SK-N-SH treated with all-trans-retinoic acid at 6 μM for 48 hours (cell line): Measurements from ENCODE around the gene USP13.

ENCODE experiments used
- BACH2 ChIP-seq: fragments of 250-450 bp; sonication (Bioruptor Pico); IDR thresholded peaks from 2 replicates; pipeline ENCODE4 v1.9.0; 2021; ENCODE audit warnings: mild to moderate bottlenecking, borderline replicate concordance
- CREB5 ChIP-seq: fragments of 250-450 bp; sonication (Bioruptor Pico); IDR thresholded peaks from 2 replicates; pipeline ENCODE4 v1.5.1; 2020; ENCODE audit warnings: low read depth, mild to moderate bottlenecking, moderate library complexity
- CSDC2 ChIP-seq: fragments of 250-450 bp; sonication (Bioruptor Pico); IDR thresholded peaks from 2 replicates; pipeline ENCODE4 v1.5.0; 2020; ENCODE audit warnings: mild to moderate bottlenecking, moderate library complexity
- GLIS3 ChIP-seq: fragments of 250-450 bp; sonication (Bioruptor Pico); IDR thresholded peaks from 2 replicates; pipeline ENCODE4 v1.5.0; 2020; ENCODE audit warnings: mild to moderate bottlenecking, moderate library complexity
- ISL1 ChIP-seq: fragments of 250-450 bp; sonication (Bioruptor Pico); IDR thresholded peaks from 2 replicates; pipeline ENCODE4 v2.1.2; 2022; ENCODE audit warnings: mild to moderate bottlenecking, moderate library complexity
- OSR1 ChIP-seq: fragments of 250-450 bp; sonication (Bioruptor Pico); IDR thresholded peaks from 2 replicates; pipeline ENCODE4 v1.8.0; 2022; ENCODE audit warnings: moderate library complexity, mild to moderate bottlenecking, inconsistent platforms
- PPARA ChIP-seq: fragments of 250-450 bp; sonication (Bioruptor Pico); IDR thresholded peaks from 2 replicates; pipeline ENCODE4 v1.5.0; 2020; ENCODE audit warnings: mild to moderate bottlenecking, borderline replicate concordance
- RARB ChIP-seq: fragments of 250-450 bp; sonication (Bioruptor Pico); IDR thresholded peaks from 2 replicates; pipeline ENCODE4 v1.8.0; 2021; ENCODE audit warnings: mild to moderate bottlenecking, moderate library complexity
- SNAI2 ChIP-seq: fragments of 250-450 bp; sonication (Bioruptor Pico); IDR thresholded peaks from 2 replicates; pipeline ENCODE4 v1.5.0; 2020; ENCODE audit warnings: mild to moderate bottlenecking, moderate library complexity
- ZFP3 ChIP-seq: fragments of 250-450 bp; sonication (Bioruptor Pico); IDR thresholded peaks from 2 replicates; pipeline ENCODE4 v1.5.0; 2020; ENCODE audit warnings: mild to moderate bottlenecking, moderate library complexity
- TF ChIP-seq, protein P1 (sequence below): fragments of 250-450 bp; sonication (Bioruptor Pico); IDR thresholded peaks from 2 replicates; pipeline ENCODE4 v1.8.0; 2020; ENCODE audit warnings: mild to moderate bottlenecking, moderate library complexity, borderline replicate concordance

DNA sequence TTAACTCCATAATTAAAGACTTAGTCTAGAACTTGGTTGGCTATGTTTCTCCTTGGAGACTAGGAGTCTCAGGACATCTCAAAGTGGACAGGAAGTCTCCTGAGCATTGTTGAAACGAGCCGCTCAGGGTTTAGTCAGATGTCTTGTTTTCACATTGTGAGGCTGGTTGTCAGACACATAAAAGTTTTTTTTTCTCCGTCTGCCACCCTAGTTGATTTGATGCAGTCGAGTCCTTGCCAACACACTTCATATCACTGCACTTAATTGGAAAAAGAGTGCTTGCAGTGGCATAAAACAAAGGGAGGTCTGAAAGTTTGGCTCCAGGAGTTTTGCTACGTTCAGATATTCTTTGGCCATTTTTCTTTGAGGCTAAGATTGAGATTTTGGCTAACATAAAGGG is 92.9 kb downstream of the USP13 start:
- TF ChIP-seq RARB (CRISPR knock-in tag) (no peak), GLIS3 (CRISPR knock-in tag) (no peak), SNAI2 (no peak), BACH2 (CRISPR knock-in tag) (no peak), ISL1 (no peak), OSR1 (no peak), ZFP3 (CRISPR knock-in tag) (no peak), PPARA (CRISPR knock-in tag) (no peak), CREB5 (CRISPR knock-in tag) (no peak), CSDC2 (CRISPR knock-in tag) (no peak)
- TF ChIP-seq, protein P1, sequence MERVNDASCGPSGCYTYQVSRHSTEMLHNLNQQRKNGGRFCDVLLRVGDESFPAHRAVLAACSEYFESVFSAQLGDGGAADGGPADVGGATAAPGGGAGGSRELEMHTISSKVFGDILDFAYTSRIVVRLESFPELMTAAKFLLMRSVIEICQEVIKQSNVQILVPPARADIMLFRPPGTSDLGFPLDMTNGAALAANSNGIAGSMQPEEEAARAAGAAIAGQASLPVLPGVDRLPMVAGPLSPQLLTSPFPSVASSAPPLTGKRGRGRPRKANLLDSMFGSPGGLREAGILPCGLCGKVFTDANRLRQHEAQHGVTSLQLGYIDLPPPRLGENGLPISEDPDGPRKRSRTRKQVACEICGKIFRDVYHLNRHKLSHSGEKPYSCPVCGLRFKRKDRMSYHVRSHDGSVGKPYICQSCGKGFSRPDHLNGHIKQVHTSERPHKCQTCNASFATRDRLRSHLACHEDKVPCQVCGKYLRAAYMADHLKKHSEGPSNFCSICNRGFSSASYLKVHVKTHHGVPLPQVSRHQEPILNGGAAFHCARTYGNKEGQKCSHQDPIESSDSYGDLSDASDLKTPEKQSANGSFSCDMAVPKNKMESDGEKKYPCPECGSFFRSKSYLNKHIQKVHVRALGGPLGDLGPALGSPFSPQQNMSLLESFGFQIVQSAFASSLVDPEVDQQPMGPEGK, result no peak
